HEK293 (cell line): Measurements from ENCODE around the gene SLC39A7.

Experiments used
- TF ChIP-seq, protein P1 (sequence below): fragments of 450-650 bp; formaldehyde crosslinking; optimal IDR thresholded peaks from 2 replicates; pipeline ENCODE3; 2016; ENCODE audit warnings: missing biosample characterization, mild to moderate bottlenecking, missing genetic modification characterization
- TF ChIP-seq, protein P2 (sequence below): sonication (generic); formaldehyde crosslinking; IDR thresholded peaks from 2 replicates; pipeline ENCODE4 v1.8.1; 2022; ENCODE audit warnings: mild to moderate bottlenecking, moderate library complexity, missing genetic modification reagents
- TF ChIP-seq, protein P3 (sequence below): fragments of 450-650 bp; formaldehyde crosslinking; IDR thresholded peaks from 2 replicates; pipeline ENCODE4 v1.5.1; 2016; ENCODE audit warnings: missing biosample characterization, missing genetic modification characterization
- TF ChIP-seq, protein P4 (sequence below): fragments of 450-650 bp; formaldehyde crosslinking; IDR thresholded peaks from 2 replicates; pipeline ENCODE4 v1.5.1; 2016; ENCODE audit warnings: missing biosample characterization, missing genetic modification characterization

DNA sequence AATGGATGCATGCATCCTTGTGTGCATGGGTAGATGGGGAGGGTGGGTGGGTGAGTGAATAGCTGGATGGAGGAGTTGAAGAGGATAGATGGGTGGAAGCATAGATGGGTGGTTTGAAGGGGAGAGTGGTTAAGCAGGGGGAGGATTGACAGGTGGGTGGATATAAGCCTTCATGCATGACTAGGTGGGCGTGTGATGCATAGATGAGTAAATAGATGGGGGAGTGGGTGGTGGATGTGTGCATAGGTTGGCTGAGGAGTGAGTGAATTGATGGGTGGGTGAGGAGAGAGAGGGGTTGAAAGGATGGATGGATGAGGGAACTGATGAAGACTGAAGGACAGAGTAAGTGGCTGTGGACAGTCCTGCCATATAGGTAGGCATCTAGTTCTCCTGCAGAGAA lies 12.9 kb upstream of the SLC39A7 start:
- TF ChIP-seq, protein P1, sequence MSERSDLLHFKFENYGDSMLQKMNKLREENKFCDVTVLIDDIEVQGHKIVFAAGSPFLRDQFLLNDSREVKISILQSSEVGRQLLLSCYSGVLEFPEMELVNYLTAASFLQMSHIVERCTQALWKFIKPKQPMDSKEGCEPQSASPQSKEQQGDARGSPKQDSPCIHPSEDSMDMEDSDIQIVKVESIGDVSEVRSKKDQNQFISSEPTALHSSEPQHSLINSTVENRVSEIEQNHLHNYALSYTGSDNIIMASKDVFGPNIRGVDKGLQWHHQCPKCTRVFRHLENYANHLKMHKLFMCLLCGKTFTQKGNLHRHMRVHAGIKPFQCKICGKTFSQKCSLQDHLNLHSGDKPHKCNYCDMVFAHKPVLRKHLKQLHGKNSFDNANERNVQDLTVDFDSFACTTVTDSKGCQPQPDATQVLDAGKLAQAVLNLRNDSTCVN (tag by site-specific recombination): no peak
- TF ChIP-seq, protein P2, sequence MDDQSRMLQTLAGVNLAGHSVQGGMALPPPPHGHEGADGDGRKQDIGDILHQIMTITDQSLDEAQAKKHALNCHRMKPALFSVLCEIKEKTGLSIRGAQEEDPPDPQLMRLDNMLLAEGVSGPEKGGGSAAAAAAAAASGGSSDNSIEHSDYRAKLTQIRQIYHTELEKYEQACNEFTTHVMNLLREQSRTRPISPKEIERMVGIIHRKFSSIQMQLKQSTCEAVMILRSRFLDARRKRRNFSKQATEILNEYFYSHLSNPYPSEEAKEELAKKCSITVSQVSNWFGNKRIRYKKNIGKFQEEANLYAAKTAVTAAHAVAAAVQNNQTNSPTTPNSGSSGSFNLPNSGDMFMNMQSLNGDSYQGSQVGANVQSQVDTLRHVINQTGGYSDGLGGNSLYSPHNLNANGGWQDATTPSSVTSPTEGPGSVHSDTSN (CRISPR knock-in tag): no peak
- TF ChIP-seq, protein P3, sequence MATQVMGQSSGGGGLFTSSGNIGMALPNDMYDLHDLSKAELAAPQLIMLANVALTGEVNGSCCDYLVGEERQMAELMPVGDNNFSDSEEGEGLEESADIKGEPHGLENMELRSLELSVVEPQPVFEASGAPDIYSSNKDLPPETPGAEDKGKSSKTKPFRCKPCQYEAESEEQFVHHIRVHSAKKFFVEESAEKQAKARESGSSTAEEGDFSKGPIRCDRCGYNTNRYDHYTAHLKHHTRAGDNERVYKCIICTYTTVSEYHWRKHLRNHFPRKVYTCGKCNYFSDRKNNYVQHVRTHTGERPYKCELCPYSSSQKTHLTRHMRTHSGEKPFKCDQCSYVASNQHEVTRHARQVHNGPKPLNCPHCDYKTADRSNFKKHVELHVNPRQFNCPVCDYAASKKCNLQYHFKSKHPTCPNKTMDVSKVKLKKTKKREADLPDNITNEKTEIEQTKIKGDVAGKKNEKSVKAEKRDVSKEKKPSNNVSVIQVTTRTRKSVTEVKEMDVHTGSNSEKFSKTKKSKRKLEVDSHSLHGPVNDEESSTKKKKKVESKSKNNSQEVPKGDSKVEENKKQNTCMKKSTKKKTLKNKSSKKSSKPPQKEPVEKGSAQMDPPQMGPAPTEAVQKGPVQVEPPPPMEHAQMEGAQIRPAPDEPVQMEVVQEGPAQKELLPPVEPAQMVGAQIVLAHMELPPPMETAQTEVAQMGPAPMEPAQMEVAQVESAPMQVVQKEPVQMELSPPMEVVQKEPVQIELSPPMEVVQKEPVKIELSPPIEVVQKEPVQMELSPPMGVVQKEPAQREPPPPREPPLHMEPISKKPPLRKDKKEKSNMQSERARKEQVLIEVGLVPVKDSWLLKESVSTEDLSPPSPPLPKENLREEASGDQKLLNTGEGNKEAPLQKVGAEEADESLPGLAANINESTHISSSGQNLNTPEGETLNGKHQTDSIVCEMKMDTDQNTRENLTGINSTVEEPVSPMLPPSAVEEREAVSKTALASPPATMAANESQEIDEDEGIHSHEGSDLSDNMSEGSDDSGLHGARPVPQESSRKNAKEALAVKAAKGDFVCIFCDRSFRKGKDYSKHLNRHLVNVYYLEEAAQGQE: no peak
- TF ChIP-seq, protein P4, sequence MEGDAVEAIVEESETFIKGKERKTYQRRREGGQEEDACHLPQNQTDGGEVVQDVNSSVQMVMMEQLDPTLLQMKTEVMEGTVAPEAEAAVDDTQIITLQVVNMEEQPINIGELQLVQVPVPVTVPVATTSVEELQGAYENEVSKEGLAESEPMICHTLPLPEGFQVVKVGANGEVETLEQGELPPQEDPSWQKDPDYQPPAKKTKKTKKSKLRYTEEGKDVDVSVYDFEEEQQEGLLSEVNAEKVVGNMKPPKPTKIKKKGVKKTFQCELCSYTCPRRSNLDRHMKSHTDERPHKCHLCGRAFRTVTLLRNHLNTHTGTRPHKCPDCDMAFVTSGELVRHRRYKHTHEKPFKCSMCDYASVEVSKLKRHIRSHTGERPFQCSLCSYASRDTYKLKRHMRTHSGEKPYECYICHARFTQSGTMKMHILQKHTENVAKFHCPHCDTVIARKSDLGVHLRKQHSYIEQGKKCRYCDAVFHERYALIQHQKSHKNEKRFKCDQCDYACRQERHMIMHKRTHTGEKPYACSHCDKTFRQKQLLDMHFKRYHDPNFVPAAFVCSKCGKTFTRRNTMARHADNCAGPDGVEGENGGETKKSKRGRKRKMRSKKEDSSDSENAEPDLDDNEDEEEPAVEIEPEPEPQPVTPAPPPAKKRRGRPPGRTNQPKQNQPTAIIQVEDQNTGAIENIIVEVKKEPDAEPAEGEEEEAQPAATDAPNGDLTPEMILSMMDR (tag by site-specific recombination): no peak
